OCI-LY7 (cell line): Measurements from ENCODE around the gene POLR3H. TPM values are rescaled to one million over a fixed set of nuclear protein-coding genes. Genes with fewer than 3 reads are reported as not detected.
"Not testable (repeated sequence)": the region's sequence is repeated elsewhere in the genome, so short reads cannot be mapped to it uniquely, and the experiment has no call there.

ENCODE experiments used
- BruUV-seq: library from RNA; stranded (reverse); fragments of 400-500 nt; replicated peaks from 2 replicates; lab custom pipeline; 2021; lab: Mats Ljungman, UMichigan
- CTCF ChIA-PET: fragments of 300-600 bp; sonication (Branson Sonifier 250); formaldehyde crosslinking; loops from one replicate; lab custom pipeline; 2022; ENCODE audit warnings: antibody characterized with exemption; ENCODE audit not compliant: unreplicated experiment; lab: Charles Lee
- POLR2A ChIA-PET: fragments of 300-600 bp; sonication (Branson Sonifier 250); formaldehyde crosslinking; loops from one replicate; lab custom pipeline; 2022; ENCODE audit warnings: antibody characterized with exemption; lab: Charles Lee
- DNase-seq: peaks from one replicate; pipeline ENCODE4 v3.0.0-alpha.2; 2015; ENCODE audit warnings: low spot score
- H2AFZ ChIP-seq: fragments of 200-600 bp; sonication (generic), shearing (Covaris generic); 2 replicates; pipeline ENCODE4 v1.6.1; 2014; ENCODE audit warnings: mild to moderate bottlenecking, antibody characterized with exemption, low read length, moderate library complexity
- H3K27ac ChIP-seq: fragments of 200-600 bp; sonication (generic); 2 replicates; pipeline ENCODE4 v1.5.1; 2014; ENCODE audit warnings: mixed run types, low read depth, mild to moderate bottlenecking, moderate library complexity, low read length, inconsistent platforms; ENCODE audit not compliant: poor library complexity, severe bottlenecking
- H3K36me3 ChIP-seq: fragments of 200-600 bp; sonication (generic); 2 replicates; pipeline ENCODE4 v1.6.1; 2014; ENCODE audit warnings: mild to moderate bottlenecking, antibody characterized with exemption, low read length, moderate library complexity, mixed read lengths; ENCODE audit not compliant: insufficient read depth
- H3K4me1 ChIP-seq: fragments of 200-600 bp; sonication (generic); 2 replicates; pipeline ENCODE4 v1.5.1; 2014; ENCODE audit warnings: mild to moderate bottlenecking, low read length; ENCODE audit not compliant: insufficient read depth, poor library complexity, severe bottlenecking
- H3K4me2 ChIP-seq: fragments of 200-600 bp; sonication (generic); 2 replicates; pipeline ENCODE4 v1.6.1; 2014; ENCODE audit warnings: mild to moderate bottlenecking, low read length
- H3K4me3 ChIP-seq: fragments of 200-600 bp; sonication (generic); 2 replicates; pipeline ENCODE4 v1.5.1; 2014; ENCODE audit warnings: mild to moderate bottlenecking, low read depth, low read length; ENCODE audit not compliant: poor library complexity, severe bottlenecking
- H3K79me2 ChIP-seq: fragments of 200-600 bp; sonication (generic); 2 replicates; pipeline ENCODE4 v1.6.1; 2016; ENCODE audit warnings: low read depth, mild to moderate bottlenecking, low read length, moderate library complexity, mixed read lengths; ENCODE audit not compliant: insufficient read depth
- H3K9me2 ChIP-seq: fragments of 200-600 bp; sonication (generic); 2 replicates; pipeline ENCODE4 v1.6.1; 2016; ENCODE audit warnings: mild to moderate bottlenecking, low read length, mixed read lengths; ENCODE audit not compliant: insufficient read depth
- H3K9me3 ChIP-seq: fragments of 200-600 bp; sonication (generic); 2 replicates; pipeline ENCODE4 v1.6.1; 2014; ENCODE audit warnings: mild to moderate bottlenecking, mixed run types, low read length, mixed read lengths
- H4K20me1 ChIP-seq: fragments of 200-600 bp; sonication (generic); 2 replicates; pipeline ENCODE4 v1.6.1; 2014; ENCODE audit warnings: mild to moderate bottlenecking, antibody characterized with exemption, low read length, moderate library complexity, mixed read lengths; ENCODE audit not compliant: insufficient read depth
- CTCF ChIP-seq: fragments of 200-600 bp; sonication (generic); conservative IDR thresholded peaks from 2 replicates; pipeline ENCODE4 v1.5.1; 2014; ENCODE audit warnings: mild to moderate bottlenecking, antibody characterized with exemption, low read length, moderate library complexity, mixed read lengths
- EZH2phosphoT487 ChIP-seq: fragments of 200-600 bp; sonication (generic); IDR thresholded peaks from 2 replicates; pipeline ENCODE4 v1.6.1; 2018; ENCODE audit warnings: low read depth, borderline replicate concordance, mild to moderate bottlenecking, mixed run types, antibody characterized with exemption, low read length, moderate library complexity, mixed read lengths
- intact Hi-C: fragments of 100-400 bp; cut with micrococcal nuclease; formaldehyde crosslinking; loops from one replicate; pipeline ENCODE4 v1.10.0; 2022; ENCODE audit not compliant: unreplicated experiment
- total RNA-seq, 2 experiments: library from RNA; depleted of rRNA in 1 of 2; stranded (reverse); fragments of >200 nt in 1 of 2; shearing (Covaris generic) in 1 of 2; gene quantifications; 2 replicates each; pipeline ENCODE4 v1.2.3, GENCODE V29; 2014 to 2022

The POLR3H gene
- total RNA-seq, 2 experiments from 2014 or later, result 28.5 to 48.3 TPM

- no peak overlapping the region for H3K4me2 ChIP-seq
- intact Hi-C loops, result no loop called here
- CTCF ChIA-PET, result interaction anchor here (0.6 kb wide), 1 partner anchor 23 kb away, joined by 4 read pairs; no protein-coding TSS in a partner anchor
Measured at GRCh38 chr22:41574847-41575381, 30.6 kb upstream of the POLR3H start.

GRCh38 chr22:41573677-41574076, 29.4 kb upstream of the POLR3H start:
- Histone ChIP-seq H2AFZ (no peak overlapping the region), H3K4me2 (no peak overlapping the region), H3K9me2 (no peaks in the 10 kb centered on the region), H3K4me3 (no peak overlapping the region), H3K4me1 (no peaks in the 10 kb centered on the region), H3K27ac (no peak overlapping the region), H3K9me3 (no peaks in the 10 kb centered on the region), H4K20me1 (no peaks in the 10 kb centered on the region), H3K36me3 (peaks cover 4% of the 10 kb centered on the region; the same call in 1 of the 2 replicates), H3K79me2 (no peaks in the 10 kb centered on the region)
- no peak for TF ChIP-seq EZH2phosphoT487
- no peak for TF ChIP-seq CTCF
- DNase-seq, result no peak
- intact Hi-C loops, result no loop called here
- ChIA-PET POLR2A (no interaction called here), CTCF (no interaction called here)
- BruUV-seq, result no TSS peak

More at GRCh38 chr22:41574847-41575381, 30.6 kb upstream of the POLR3H start:
- POLR2A ChIA-PET, result no interaction called here
- H3K9me3 ChIP-seq, result no peaks in the 10 kb centered on the region
- no peaks in the 10 kb centered on the region for H3K4me1 ChIP-seq
- no peak overlapping the region for H3K27ac ChIP-seq
- no peaks in the 10 kb centered on the region for H4K20me1 ChIP-seq
- no peak overlapping the region for H2AFZ ChIP-seq
- H3K9me2 ChIP-seq, result no peaks in the 10 kb centered on the region
- H3K36me3 ChIP-seq, result peaks cover 4% of the 10 kb centered on the region; the same call in 1 of the 2 replicates
- no TSS peak for BruUV-seq
- no peak overlapping the region for H3K4me3 ChIP-seq
- TF ChIP-seq EZH2phosphoT487 (no peak), CTCF (no peak)
- DNase-seq, result no peak
- H3K79me2 ChIP-seq, result no peaks in the 10 kb centered on the region

- POLR2A ChIA-PET, result interaction anchor here (0.7 kb wide), 1 partner anchor 94 kb away, joined by 4 read pairs; no protein-coding TSS in a partner anchor
- not testable (repeated sequence) for H4K20me1 ChIP-seq
Measured at GRCh38 chr22:41572305-41572704, 28.0 kb upstream of the POLR3H start.

More at GRCh38 chr22:41572305-41572704, 28.0 kb upstream of the POLR3H start:
- H2AFZ ChIP-seq, H3K36me3 ChIP-seq, H3K4me2 ChIP-seq, DNase-seq, H3K27ac ChIP-seq, H3K79me2 ChIP-seq, H3K9me2 ChIP-seq, H3K4me1 ChIP-seq, H3K4me3 ChIP-seq, intact Hi-C loops, H3K9me3 ChIP-seq, BruUV-seq, CTCF ChIA-PET: not testable (repeated sequence)
